ENCODE data around the gene CD36. TPM values are rescaled to one million over a fixed set of nuclear protein-coding genes. Genes with fewer than 3 reads are reported as not detected.

The CD36 gene
- total and polyA plus RNA-seq, 10 of the 15 experiments (the other 5 are each of a cell fraction or from before 2014, with no cell fraction given) = 0.20 to 283 (median 172) TPM

GRCh38 chr7:80642871-80643270 lies 4.4 kb downstream of the CD36 start (continued):
- TF ChIP-seq MYC (IDR thresholded peaks at IDR 0.05; ENCODE audit: insufficient read depth, insufficient read length, insufficient replicate concordance, low read length, severe bottlenecking) (no peak), DPF2 (IDR thresholded peaks at IDR 0.05) (no peak), KLF5 (IDR thresholded peaks at IDR 0.05; ENCODE audit: partially characterized antibody) (no peak), TAF1 (IDR thresholded peaks at IDR 0.05; ENCODE audit: borderline replicate concordance, low read depth, low read length) (no peak), SUPT20H (IDR thresholded peaks at IDR 0.05; ENCODE audit: borderline replicate concordance, control insufficient read depth, low read depth, low read length) (no peak), ZBTB4 (CRISPR knock-in tag; IDR thresholded peaks at IDR 0.05) (no peak), GATAD2B (conservative IDR thresholded peaks at IDR 0.05; ENCODE audit: low read depth) (no peak), YBX1 (IDR thresholded peaks at IDR 0.05) (no peak), CTCF (IDR thresholded peaks at IDR 0.05 in 2 of 3, conservative IDR thresholded peaks at IDR 0.05 in 1 of 3; ENCODE audit: control insufficient read depth in 2 of 3, extremely low read depth in 1 of 3, insufficient read depth in 1 of 3, low read depth in 3 of 3, low read length in 3 of 3) (no peak), SMAD1 (IDR thresholded peaks at IDR 0.05; ENCODE audit: low read depth, partially characterized antibody) (no peak), USF1 (IDR thresholded peaks at IDR 0.05; ENCODE audit: borderline replicate concordance, extremely low read length, insufficient read depth, low read depth, low read length) (no peak), E2F4 (IDR thresholded peaks at IDR 0.05; ENCODE audit: low read depth, low read length) (no peak), WRNIP1 (IDR thresholded peaks at IDR 0.05; ENCODE audit: borderline replicate concordance, low read depth, low read length) (no peak)
